ENCODE data around the gene FUCA2.

Gene FUCA2

DNA sequence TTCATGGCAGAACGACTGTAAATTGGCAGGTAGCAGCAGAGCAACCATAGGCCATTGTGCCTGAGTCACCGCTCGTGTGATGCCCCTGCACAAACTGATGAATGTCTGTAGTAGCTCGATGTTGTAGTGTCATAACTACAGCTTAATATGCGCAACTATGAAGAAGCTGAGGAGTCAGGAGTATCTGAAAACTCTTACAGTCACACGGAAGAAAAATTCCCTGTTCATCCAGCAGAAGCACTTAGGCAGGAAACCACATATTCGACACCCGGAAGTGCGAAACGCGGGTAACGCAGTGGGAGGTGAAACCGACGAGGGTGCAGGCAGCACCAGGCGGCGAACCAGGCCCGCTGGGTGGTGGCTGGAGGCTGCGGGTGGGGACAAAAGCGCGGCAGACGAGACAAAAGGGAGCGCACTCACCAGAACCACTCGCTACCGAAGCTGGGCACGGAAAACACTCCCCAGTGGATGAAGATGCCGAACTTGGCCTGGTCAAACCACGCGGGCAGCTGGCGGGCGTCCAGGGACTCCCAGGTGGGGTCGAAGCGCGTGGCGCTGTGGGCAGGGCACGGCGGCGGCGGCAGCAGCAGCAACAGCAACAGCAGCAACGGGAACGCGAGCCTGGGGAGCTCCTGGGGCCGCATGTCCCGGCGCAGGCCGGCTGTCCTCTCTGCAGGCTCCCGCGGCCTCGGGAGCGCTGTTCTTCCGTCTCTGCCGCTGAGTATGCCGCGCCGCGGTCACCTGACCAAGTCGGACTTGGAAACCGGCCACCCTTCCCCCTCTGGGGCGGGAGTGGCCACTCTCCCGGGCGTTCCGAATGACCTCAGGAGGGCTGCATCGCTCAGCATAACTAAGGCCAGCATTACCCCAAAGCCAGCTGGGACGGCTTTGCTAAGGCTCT, at the start of gene FUCA2:
Gene FUCA2 (minus strand): TSS at position 730 of the 901 bp plus-strand sequence. CDS start 86 bp downstream, at position 644.
- in situ Hi-C loops (cut with HindIII; ENCODE audit: low sequenced_read_pairs) = no loop called here
- peak within 1 kb of the TSS; percentile 59 for H3K4me3 ChIP-seq (ENCODE audit: low read depth, low read length)
- DNase-seq (ENCODE audit: low read depth, low spot score) = peak; percentile 89
- peak; percentile 0 for TF ChIP-seq CTCF (IDR thresholded peaks at IDR 0.05; ENCODE audit: low read depth, low read length)

DNA sequence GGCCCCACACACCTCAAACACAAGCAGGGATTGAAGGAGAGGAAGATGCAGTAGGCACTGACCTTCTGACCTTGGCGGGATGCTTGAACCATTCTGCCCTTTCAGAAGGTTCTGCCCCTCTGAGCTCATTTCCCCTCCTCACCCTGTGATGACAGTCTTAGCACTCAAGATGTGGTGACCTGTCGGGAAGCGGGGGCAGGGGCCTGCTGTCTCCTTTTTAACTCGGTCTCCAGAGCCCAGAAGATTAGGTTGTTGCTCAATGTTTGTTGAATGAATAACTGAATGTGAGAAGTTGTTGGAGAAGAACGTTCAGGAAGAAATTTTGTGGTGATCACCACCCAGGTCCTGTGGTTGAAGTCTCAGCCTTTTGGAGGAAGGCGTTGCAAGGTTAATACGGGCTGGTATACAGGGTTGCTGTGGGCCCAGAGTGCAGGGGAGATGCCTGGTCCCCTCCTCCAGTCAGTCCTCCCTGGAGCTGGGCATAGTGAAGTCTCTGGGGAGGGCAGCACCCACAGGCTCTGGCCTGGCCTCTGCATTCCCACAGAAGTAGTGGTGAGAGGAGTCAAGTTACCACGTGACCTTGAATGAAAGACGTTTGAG, 49.7 kb upstream of the FUCA2 start:
- no peak for TF ChIP-seq CTCF (IDR thresholded peaks at IDR 0.05; ENCODE audit: low read depth, low read length)
- H3K4me3 ChIP-seq (ENCODE audit: low read depth, low read length) = no peak overlapping the region
- in situ Hi-C loops (cut with HindIII; ENCODE audit: low sequenced_read_pairs) = no loop called here
- DNase-seq (ENCODE audit: low read depth, low spot score) = no peak

GRCh38 chr6:143559051-143559660, 47.6 kb upstream of the FUCA2 start:
- in situ Hi-C loops (cut with HindIII; ENCODE audit: low sequenced_read_pairs) = no loop called here
- no peak overlapping the region for H3K4me3 ChIP-seq (ENCODE audit: low read depth, low read length)
- no peak for TF ChIP-seq CTCF (IDR thresholded peaks at IDR 0.05; ENCODE audit: low read depth, low read length)
- no peak for DNase-seq (ENCODE audit: low read depth, low spot score)

- TF ChIP-seq CTCF (IDR thresholded peaks at IDR 0.05; ENCODE audit: low read depth, low read length) = no peak
- no peak overlapping the region for H3K4me3 ChIP-seq (ENCODE audit: low read depth, low read length)
- peak; percentile 97 for DNase-seq (ENCODE audit: low read depth, low spot score)
- in situ Hi-C loops (cut with HindIII; ENCODE audit: low sequenced_read_pairs) = no loop called here
These were observed 45.0 kb upstream of the FUCA2 start for GRCh38 chr6:143556529-143556928.

DNA sequence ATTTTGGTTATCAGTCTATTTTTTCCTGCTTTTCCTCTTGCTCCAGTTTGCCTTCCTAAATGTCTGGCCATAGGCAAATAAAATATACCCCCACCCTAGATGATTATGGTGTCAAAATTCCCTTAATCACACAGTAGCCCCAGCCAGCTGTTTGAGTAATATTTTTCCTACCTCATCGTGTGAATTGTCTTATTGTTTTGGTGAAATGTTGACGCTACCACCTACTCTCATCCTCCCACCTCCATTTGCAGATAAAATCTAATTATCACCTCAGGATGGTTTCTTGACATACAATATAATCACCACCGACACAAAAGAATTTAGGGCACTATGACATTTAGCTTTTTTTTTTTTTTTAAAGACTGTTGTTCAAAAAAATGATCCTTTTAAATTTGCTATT, 44.1 kb upstream of the FUCA2 start:
- in situ Hi-C loops (cut with HindIII; ENCODE audit: low sequenced_read_pairs) = no loop called here
- H3K4me3 ChIP-seq (ENCODE audit: low read depth, low read length) = no peak overlapping the region
- DNase-seq (ENCODE audit: low read depth, low spot score) = no peak

More for the DNA sequence above, 44.1 kb upstream of the FUCA2 start:
- no peak for TF ChIP-seq CTCF (IDR thresholded peaks at IDR 0.05; ENCODE audit: low read depth, low read length)
